ENCODE data around the gene SFXN3. TPM values are rescaled to one million over a fixed set of nuclear protein-coding genes. Genes with fewer than 3 reads are reported as not detected.

Gene SFXN3
- total RNA-seq, 1 donor from 2014 or later, result 17.1 TPM

GRCh38 chr10:101047961-101048892, 17.2 kb downstream of the SFXN3 start:
- TF ChIP-seq CTCF (IDR thresholded peaks at IDR 0.05; ENCODE audit: unreplicated experiment), result no peak
- no peak for DNase-seq (ENCODE audit: low spot score in 2 of 2, unreplicated experiment in 2 of 2)
- peaks cover 39% of the 10 kb centered on the region for H3K4me1 Mint-ChIP-seq
- H3K36me3 Mint-ChIP-seq, result no peaks in the 10 kb centered on the region
- no peaks in the 10 kb centered on the region for H3K9me3 Mint-ChIP-seq
- H3K27ac Mint-ChIP-seq, result no peak overlapping the region
- H3K27me3 Mint-ChIP-seq (ENCODE audit: low read depth), result peaks cover 65% of the 10 kb centered on the region
- H3K4me3 Mint-ChIP-seq, result peak overlapping the region; percentile 61

- Mint-ChIP-seq H3K27me3 (ENCODE audit: low read depth) (peaks cover 64% of the 10 kb centered on the region), H3K9me3 (no peaks in the 10 kb centered on the region), H3K36me3 (no peaks in the 10 kb centered on the region), H3K27ac (no peak overlapping the region), H3K4me3 (peak overlapping the region; percentile 54), H3K4me1 (peaks cover 32% of the 10 kb centered on the region)
- TF ChIP-seq CTCF (IDR thresholded peaks at IDR 0.05; ENCODE audit: unreplicated experiment), result peak; percentile 89
- DNase-seq (ENCODE audit: low spot score in 2 of 2, unreplicated experiment in 2 of 2), result peak; percentile 63 to 90
Observed at GRCh38 chr10:101050208-101051069, 19.4 kb downstream of the SFXN3 start.

GRCh38 chr10:101052285-101052684, 21.3 kb downstream of the SFXN3 start:
- Mint-ChIP-seq H3K4me3 (no peak overlapping the region), H3K27ac (no peak overlapping the region), H3K9me3 (no peaks in the 10 kb centered on the region), H3K4me1 (peaks cover 21% of the 10 kb centered on the region), H3K36me3 (no peaks in the 10 kb centered on the region), H3K27me3 (ENCODE audit: low read depth) (peaks cover 47% of the 10 kb centered on the region)
- DNase-seq (ENCODE audit: low spot score in 2 of 2, unreplicated experiment in 2 of 2), result no peak
- TF ChIP-seq CTCF (IDR thresholded peaks at IDR 0.05; ENCODE audit: unreplicated experiment), result no peak

GRCh38 chr10:101053516-101053915, 22.5 kb downstream of the SFXN3 start:
- H3K4me1 Mint-ChIP-seq, result peaks cover 11% of the 10 kb centered on the region
- no peak for TF ChIP-seq CTCF (IDR thresholded peaks at IDR 0.05; ENCODE audit: unreplicated experiment)
- H3K4me3 Mint-ChIP-seq, result no peak overlapping the region
- no peak for DNase-seq (ENCODE audit: low spot score in 2 of 2, unreplicated experiment in 2 of 2)
- no peaks in the 10 kb centered on the region for H3K36me3 Mint-ChIP-seq
- H3K27ac Mint-ChIP-seq, result no peak overlapping the region
- peaks cover 35% of the 10 kb centered on the region for H3K27me3 Mint-ChIP-seq (ENCODE audit: low read depth)
- H3K9me3 Mint-ChIP-seq, result no peaks in the 10 kb centered on the region

- no peak for TF ChIP-seq CTCF (IDR thresholded peaks at IDR 0.05; ENCODE audit: unreplicated experiment)
- no peak for DNase-seq (ENCODE audit: low spot score in 2 of 2, unreplicated experiment in 2 of 2)
- peaks cover 8% of the 10 kb centered on the region for H3K4me1 Mint-ChIP-seq
- no peak overlapping the region for H3K4me3 Mint-ChIP-seq
- H3K27me3 Mint-ChIP-seq (ENCODE audit: low read depth), result peaks cover 26% of the 10 kb centered on the region
- H3K9me3 Mint-ChIP-seq, result no peaks in the 10 kb centered on the region
- H3K27ac Mint-ChIP-seq, result no peak overlapping the region
- H3K36me3 Mint-ChIP-seq, result no peaks in the 10 kb centered on the region
Observed at GRCh38 chr10:101054351-101054750, 23.3 kb downstream of the SFXN3 start.
